Caco-2 (cell line): ENCODE results near the gene CDKAL1. TPM values are rescaled to one million over a fixed set of nuclear protein-coding genes. Genes with fewer than 3 reads are reported as not detected.

Experiments
- BruUV-seq: library from RNA; stranded (reverse); fragments of 400-500 nt; replicated peaks from 2 replicates; lab custom pipeline; 2021; lab: Mats Ljungman, UMichigan
- CTCF ChIA-PET: fragments of 300-600 bp; sonication (Branson Sonifier 250); formaldehyde crosslinking; loops from one replicate; lab custom pipeline; 2022; ENCODE audit warnings: antibody characterized with exemption; lab: Charles Lee
- POLR2A ChIA-PET: fragments of 300-600 bp; sonication (Branson Sonifier 250); formaldehyde crosslinking; loops from one replicate; lab custom pipeline; 2022; ENCODE audit warnings: antibody characterized with exemption; lab: Charles Lee
- DNase-seq, 2 experiments: peaks; one replicate each; pipeline versions ENCODE4 v3.0.0 to v3.0.0-alpha.2; 2020 to 2022
- H3K27me3 ChIP-seq: replicated peaks from 2 replicates; pipeline ENCODE4 v1.6.0; 2011; ENCODE audit warnings: low read length; ENCODE audit not compliant: control insufficient read depth, insufficient read depth
- H3K36me3 ChIP-seq: 2 replicates; pipeline ENCODE4 v1.5.1; 2011; ENCODE audit warnings: low read length; ENCODE audit not compliant: control insufficient read depth, insufficient read depth
- H3K4me1 ChIP-seq: fragments of 250-450 bp; sonication (Bioruptor Pico); 2 replicates; pipeline ENCODE4 v1.5.1; 2020; ENCODE audit warnings: mild to moderate bottlenecking
- H3K4me3 ChIP-seq: 2 replicates; pipeline ENCODE4 v1.5.1; 2011; ENCODE audit warnings: low read depth, mild to moderate bottlenecking, control low read depth, low read length
- H3K9me3 ChIP-seq: fragments of 250-450 bp; sonication (Bioruptor Pico); 2 replicates; pipeline ENCODE4 v1.5.1; 2020; ENCODE audit warnings: mild to moderate bottlenecking, moderate library complexity
- H3K27ac Mint-ChIP-seq: one replicate; pipeline ENCODE4 v1.8.0; 2022; ENCODE audit warnings: mixed read lengths; ENCODE audit not compliant: unreplicated experiment
- H3K27me3 Mint-ChIP-seq: one replicate; pipeline ENCODE4 v1.8.0; 2022; ENCODE audit warnings: mixed read lengths; ENCODE audit not compliant: insufficient read depth, unreplicated experiment
- H3K36me3 Mint-ChIP-seq: one replicate; pipeline ENCODE4 v1.8.0; 2022; ENCODE audit warnings: mild to moderate bottlenecking, mixed read lengths; ENCODE audit not compliant: insufficient read depth, unreplicated experiment
- H3K4me1 Mint-ChIP-seq: one replicate; pipeline ENCODE4 v1.8.0; 2022; ENCODE audit warnings: low read depth, mixed read lengths; ENCODE audit not compliant: unreplicated experiment
- H3K4me3 Mint-ChIP-seq: one replicate; pipeline ENCODE4 v1.8.0; 2022; ENCODE audit warnings: mild to moderate bottlenecking, moderate library complexity, mixed read lengths; ENCODE audit not compliant: unreplicated experiment
- H3K9me3 Mint-ChIP-seq: one replicate; pipeline ENCODE4 v1.8.0; 2022; ENCODE audit warnings: mixed read lengths; ENCODE audit not compliant: unreplicated experiment
- CTCF ChIP-seq, 2 experiments: fragments of 200-600 bp in 1 of 2; IDR thresholded peaks; 1 replicate in 1 of 2; 2 replicates in 1 of 2; pipeline versions ENCODE4 v1.5.1 to v1.8.0; 2011 to 2022; ENCODE audit warnings: antibody characterized with exemption in 1 of 2, control low read depth in 1 of 2, inconsistent platforms in 1 of 2, low read depth in 1 of 2, low read length in 1 of 2, mild to moderate bottlenecking in 1 of 2, moderate library complexity in 1 of 2; ENCODE audit not compliant: insufficient read depth in 1 of 2, severe bottlenecking in 1 of 2, unreplicated experiment in 1 of 2
- intact Hi-C: fragments of 100-400 bp; cut with micrococcal nuclease; formaldehyde crosslinking; loops from one replicate; pipeline ENCODE4 v1.10.0; 2022; ENCODE audit not compliant: unreplicated experiment
- total RNA-seq: library from RNA; stranded (reverse); gene quantifications from 2 replicates; pipeline ENCODE4 v1.2.3, GENCODE V29; 2022

Gene CDKAL1
- total RNA-seq, 1 experiment from 2014 or later, result 18.7 TPM

GRCh38 chr6:20691185-20691584, 156.9 kb downstream of the CDKAL1 start:
- POLR2A ChIA-PET, result no interaction called here
- CTCF ChIA-PET, result no interaction called here
- Mint-ChIP-seq H3K27ac (no peak overlapping the region), H3K4me1 (peaks cover 8% of the 10 kb centered on the region), H3K36me3 (no peaks in the 10 kb centered on the region), H3K27me3 (no peaks in the 10 kb centered on the region), H3K4me3 (no peak overlapping the region), H3K9me3 (no peaks in the 10 kb centered on the region)
- no peak for TF ChIP-seq CTCF (IDR thresholded peaks at IDR 0.05; ENCODE audit: insufficient read depth in 1 of 2, low read depth in 1 of 2, low read length in 1 of 2, severe bottlenecking in 1 of 2, unreplicated experiment in 1 of 2)
- no peak for DNase-seq
- Histone ChIP-seq H3K36me3 (no peaks in the 10 kb centered on the region), H3K4me3 (no peak overlapping the region), H3K9me3 (no peaks in the 10 kb centered on the region), H3K27me3 (no peaks in the 10 kb centered on the region), H3K4me1 (peaks cover 10% of the 10 kb centered on the region)
- no TSS peak for BruUV-seq
- intact Hi-C loops, result no loop called here

- no peak overlapping the region for H3K27ac Mint-ChIP-seq
- TF ChIP-seq CTCF (IDR thresholded peaks at IDR 0.05; ENCODE audit: insufficient read depth in 1 of 2, low read depth in 1 of 2, low read length in 1 of 2, severe bottlenecking in 1 of 2, unreplicated experiment in 1 of 2), result no peak
- H3K9me3 ChIP-seq, result no peaks in the 10 kb centered on the region
- DNase-seq, result no peak
- H3K27me3 Mint-ChIP-seq, result no peaks in the 10 kb centered on the region
- CTCF ChIA-PET, result no interaction called here
- H3K4me1 Mint-ChIP-seq, result peaks cover 8% of the 10 kb centered on the region
- H3K36me3 Mint-ChIP-seq, result no peaks in the 10 kb centered on the region
- peaks cover 10% of the 10 kb centered on the region for H3K4me1 ChIP-seq
- H3K27me3 ChIP-seq, result no peaks in the 10 kb centered on the region
- POLR2A ChIA-PET, result no interaction called here
- H3K4me3 ChIP-seq, result no peak overlapping the region
- intact Hi-C loops, result no loop called here
- no peaks in the 10 kb centered on the region for H3K36me3 ChIP-seq
- no TSS peak for BruUV-seq
- H3K9me3 Mint-ChIP-seq, result no peaks in the 10 kb centered on the region
- no peak overlapping the region for H3K4me3 Mint-ChIP-seq
These were observed 157.8 kb downstream of the CDKAL1 start for GRCh38 chr6:20692023-20692422.

GRCh38 chr6:20693466-20694063, 159.3 kb downstream of the CDKAL1 start:
- Mint-ChIP-seq H3K4me3 (no peak overlapping the region), H3K4me1 (peaks cover 2% of the 10 kb centered on the region), H3K36me3 (no peaks in the 10 kb centered on the region), H3K27ac (no peak overlapping the region), H3K27me3 (no peaks in the 10 kb centered on the region), H3K9me3 (no peaks in the 10 kb centered on the region)
- intact Hi-C loops, result no loop called here
- DNase-seq, result no peak
- Histone ChIP-seq H3K4me3 (no peak overlapping the region), H3K9me3 (no peaks in the 10 kb centered on the region), H3K36me3 (no peaks in the 10 kb centered on the region), H3K27me3 (no peaks in the 10 kb centered on the region), H3K4me1 (peaks cover 7% of the 10 kb centered on the region)
- BruUV-seq, result no TSS peak
- CTCF ChIA-PET, result no interaction called here
- POLR2A ChIA-PET, result no interaction called here
- no peak for TF ChIP-seq CTCF (IDR thresholded peaks at IDR 0.05; ENCODE audit: insufficient read depth in 1 of 2, low read depth in 1 of 2, low read length in 1 of 2, severe bottlenecking in 1 of 2, unreplicated experiment in 1 of 2)
